ENCODE data around the gene BLNK.

DNA sequence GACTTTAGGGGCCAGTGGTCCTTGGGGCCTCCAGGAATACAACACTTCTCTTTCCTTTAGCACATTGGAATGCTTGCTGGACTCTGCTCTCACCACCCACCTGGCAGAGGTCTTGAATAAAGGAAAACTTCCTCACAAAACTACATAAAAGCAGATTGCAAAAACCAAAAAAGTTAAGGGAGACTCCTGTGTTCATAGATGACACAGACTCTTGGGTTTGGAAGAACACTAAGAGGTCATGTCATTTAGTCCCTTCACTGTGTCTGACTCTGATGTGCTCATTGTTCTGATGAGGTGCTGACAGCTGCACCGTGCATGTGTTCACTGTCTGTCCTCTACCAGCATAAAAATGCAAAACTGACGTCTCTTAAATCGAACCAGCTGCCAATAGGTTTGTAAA is 11.4 kb downstream of the BLNK start:
- TF ChIP-seq CTCF (IDR thresholded peaks at IDR 0.05) (no peak), POLR2A (IDR thresholded peaks at IDR 0.05) (no peak), EP300 (IDR thresholded peaks at IDR 0.05) (no peak)

Data from upper lobe of left lung (tissue), 4 donors.